ENCODE measurements around the gene GABRR1. TPM values are rescaled to one million over a fixed set of nuclear protein-coding genes. Genes with fewer than 3 reads are reported as not detected.

The GABRR1 gene
- polyA plus RNA-seq, 6 donors from 2014 or later = not detected

DNA sequence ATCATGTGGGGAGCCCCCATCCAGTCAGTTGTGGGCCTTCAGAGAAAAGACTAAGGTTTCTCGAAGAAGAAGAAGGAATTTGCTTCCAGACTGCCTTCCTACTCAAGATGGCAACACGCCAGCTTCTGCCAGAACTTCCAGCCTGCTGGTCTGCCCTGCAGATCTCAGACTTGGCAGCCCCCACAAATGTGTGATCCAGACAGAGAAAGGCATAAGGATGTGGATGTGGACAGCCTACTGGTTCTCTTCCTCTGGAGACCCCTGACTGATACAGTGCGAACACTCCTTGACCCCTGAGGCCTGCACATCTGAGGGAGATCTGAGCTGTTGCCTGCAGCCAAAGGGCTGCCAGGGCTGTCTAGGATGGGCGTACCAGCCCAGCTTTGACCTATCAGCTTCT lies 8.6 kb downstream of the GABRR1 start:
- H3K4me1 Mint-ChIP-seq = no peaks in the 10 kb centered on the region

DNA sequence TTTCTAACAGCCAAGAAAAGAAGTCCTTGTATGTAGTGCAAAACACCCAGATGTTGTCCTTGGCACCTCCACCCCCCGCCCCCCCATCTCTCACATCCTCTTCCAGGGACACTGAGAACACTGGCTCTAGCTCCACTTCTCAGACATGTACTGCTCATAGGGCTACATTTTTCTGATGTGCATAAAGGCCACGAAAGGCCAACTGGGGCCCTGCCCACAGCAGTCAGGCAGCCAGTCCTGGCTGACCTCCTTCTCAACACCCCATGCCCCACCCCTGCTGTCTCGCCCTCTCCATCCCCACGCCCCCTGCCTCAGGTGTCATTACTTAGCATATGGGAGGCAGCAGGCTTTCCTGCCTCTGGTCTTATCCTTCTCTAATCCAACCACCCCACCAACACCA lies 11.3 kb downstream of the GABRR1 start:
- ATAC-seq (ENCODE audit: low read depth in 2 of 2) (no peak), DNase-seq (no peak)
- peaks cover 0 to 14% (median 0%) of the 10 kb centered on the region in 3 donors for H3K27me3 Mint-ChIP-seq
- H3K9me3 Mint-ChIP-seq = peaks cover 0 to 2% (median 0%) of the 10 kb centered on the region in 7 donors
- H3K27ac Mint-ChIP-seq = peak overlapping the region in 1 of 6 donors; percentile 78
- no peaks in the 10 kb centered on the region for H3K36me3 Mint-ChIP-seq
- H3K4me1 Mint-ChIP-seq = no peaks in the 10 kb centered on the region
- no peak overlapping the region for H3K4me3 Mint-ChIP-seq

More for the DNA sequence above, 8.6 kb downstream of the GABRR1 start:
- no peak for DNase-seq
- no peaks in the 10 kb centered on the region for H3K36me3 Mint-ChIP-seq
- no peak overlapping the region for H3K27ac Mint-ChIP-seq
- peaks cover 0 to 30% (median 0%) of the 10 kb centered on the region in 3 donors for H3K27me3 Mint-ChIP-seq
- H3K4me3 Mint-ChIP-seq = no peak overlapping the region
- no peak for ATAC-seq (ENCODE audit: low read depth in 2 of 2)
- H3K9me3 Mint-ChIP-seq = peaks cover 0 to 3% (median 1%) of the 10 kb centered on the region in 7 donors

DNA sequence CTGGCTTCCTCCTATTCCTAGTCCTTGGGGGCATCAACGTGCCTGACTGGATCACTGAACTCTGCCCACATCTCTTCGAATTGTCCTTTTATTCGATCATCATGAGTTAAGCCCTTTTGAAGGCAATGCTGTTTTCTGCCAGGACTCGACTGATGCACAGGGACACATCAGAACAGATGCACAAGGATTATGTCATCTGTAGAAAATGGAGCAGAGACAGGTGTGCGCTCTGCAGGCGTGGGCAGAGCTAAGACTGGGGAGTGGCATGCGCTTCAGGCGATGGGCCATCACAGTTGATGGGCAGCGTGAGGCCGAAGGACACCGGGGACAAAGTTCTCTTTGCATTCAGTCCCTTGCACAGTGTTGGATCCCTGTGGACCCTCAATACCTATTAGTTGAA lies 13.1 kb downstream of the GABRR1 start:
- Mint-ChIP-seq H3K27ac (no peak overlapping the region), H3K27me3 (peaks cover 0 to 10% (median 0%) of the 10 kb centered on the region in 3 donors), H3K4me3 (no peak overlapping the region), H3K9me3 (peaks cover 0 to 2% (median 0%) of the 10 kb centered on the region in 7 donors), H3K36me3 (no peaks in the 10 kb centered on the region), H3K4me1 (no peaks in the 10 kb centered on the region)
- ATAC-seq (ENCODE audit: low read depth in 2 of 2) (no peak), DNase-seq (no peak)

DNA sequence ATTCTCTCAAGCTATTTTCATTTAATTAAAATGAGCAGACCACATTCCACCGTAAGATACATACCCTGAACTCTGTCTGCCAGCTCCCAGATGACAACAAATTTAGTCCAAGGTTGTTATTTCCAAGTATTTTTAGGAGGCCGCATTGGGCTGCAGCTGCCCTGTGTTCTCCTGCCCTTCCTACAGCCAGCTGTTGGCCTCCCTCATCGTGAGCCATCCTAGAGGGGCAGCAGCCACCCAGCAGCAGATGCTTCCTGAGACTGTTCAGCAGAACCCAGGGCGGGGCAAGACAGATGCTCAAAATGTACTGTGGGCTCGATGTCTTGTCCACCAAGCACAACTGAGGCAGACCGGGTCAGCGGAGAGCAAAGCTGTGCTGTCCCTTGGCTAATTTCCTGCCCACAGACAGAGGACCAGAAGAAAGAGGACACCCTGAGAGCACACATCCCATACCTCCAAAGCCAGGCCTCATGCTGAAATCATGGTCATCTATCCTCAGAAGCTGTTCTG lies 16.4 kb downstream of the GABRR1 start:
- ATAC-seq (ENCODE audit: low read depth in 2 of 2) (no peak), DNase-seq (no peak)
- Mint-ChIP-seq H3K27ac (no peak overlapping the region), H3K4me1 (no peaks in the 10 kb centered on the region), H3K27me3 (peaks cover 0 to 1% (median 0%) of the 10 kb centered on the region in 3 donors), H3K36me3 (no peaks in the 10 kb centered on the region), H3K4me3 (no peak overlapping the region), H3K9me3 (peaks cover 0 to 12% (median 2%) of the 10 kb centered on the region in 7 donors)

DNA sequence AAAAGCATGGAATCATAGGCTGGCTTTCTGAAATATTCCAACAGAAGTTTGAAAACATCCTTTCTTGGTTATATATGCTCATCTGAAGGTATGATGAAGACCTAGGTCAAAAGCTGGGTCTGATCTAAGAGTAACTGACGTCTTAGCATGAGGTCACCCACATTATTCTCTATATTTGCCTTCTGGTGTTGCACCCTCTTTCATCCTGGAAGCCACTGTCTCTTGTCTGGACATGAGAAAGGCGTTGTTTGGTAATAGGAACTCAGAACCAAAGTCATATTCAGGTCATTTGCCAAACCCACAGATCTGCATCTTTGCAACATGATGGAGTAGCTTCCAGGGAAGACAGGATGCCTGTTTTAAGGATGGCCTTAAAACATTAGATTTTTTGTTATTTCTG lies 17.6 kb downstream of the GABRR1 start:
- Mint-ChIP-seq H3K9me3 (peaks cover 5 to 24% (median 13%) of the 10 kb centered on the region in 7 donors), H3K4me3 (no peak overlapping the region), H3K4me1 (no peaks in the 10 kb centered on the region), H3K36me3 (peaks cover 0 to 7% of the 10 kb centered on the region in 2 donors), H3K27ac (no peak overlapping the region), H3K27me3 (no peaks in the 10 kb centered on the region)
- DNase-seq (no peak), ATAC-seq (ENCODE audit: low read depth in 2 of 2) (no peak)

DNA sequence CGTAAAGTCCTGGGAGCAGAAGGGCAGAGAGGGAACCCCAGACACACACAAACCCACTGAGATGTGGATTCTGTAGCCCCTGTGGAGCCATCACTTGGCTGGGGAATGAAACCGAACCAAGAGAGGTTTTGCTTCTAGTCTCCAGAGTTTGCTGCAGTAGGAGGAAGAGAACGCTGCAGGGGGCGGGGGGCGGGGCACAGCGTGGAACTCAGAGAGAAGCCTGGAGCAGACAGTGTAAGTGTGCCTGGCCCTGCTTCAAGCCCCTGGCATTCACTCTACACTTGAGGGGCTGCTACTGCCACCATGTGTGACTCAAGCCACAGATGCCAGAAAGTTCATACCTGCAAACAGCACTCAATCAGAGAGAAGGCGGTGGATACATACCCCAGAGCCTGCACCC lies 18.9 kb downstream of the GABRR1 start:
- Mint-ChIP-seq H3K36me3 (peaks cover 0 to 11% of the 10 kb centered on the region in 2 donors), H3K4me1 (no peaks in the 10 kb centered on the region), H3K27me3 (no peaks in the 10 kb centered on the region), H3K4me3 (no peak overlapping the region), H3K27ac (no peak overlapping the region), H3K9me3 (peaks cover 7 to 37% (median 25%) of the 10 kb centered on the region in 7 donors)
- ATAC-seq (ENCODE audit: low read depth in 2 of 2) (no peak), DNase-seq (no peak)

DNA sequence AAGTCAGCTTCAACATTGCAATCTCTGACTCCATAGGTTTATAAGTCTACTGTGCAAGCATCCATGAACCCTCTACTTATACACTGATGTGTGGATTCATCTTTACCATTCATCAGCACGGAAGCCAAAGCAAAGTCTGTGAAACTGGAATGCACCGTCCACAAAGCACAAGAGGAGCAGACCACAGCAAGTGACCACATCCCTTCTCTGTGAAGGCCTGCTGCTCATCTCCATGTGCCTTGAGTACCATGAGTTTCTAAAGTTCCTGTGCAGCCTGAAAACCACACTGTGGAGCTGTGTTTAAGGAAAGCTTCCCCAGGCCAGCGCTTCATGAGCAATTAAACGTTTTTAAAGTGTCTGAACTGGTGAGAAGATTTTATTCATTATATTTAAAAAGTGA lies 20.0 kb downstream of the GABRR1 start:
- peaks cover 12 to 42% (median 28%) of the 10 kb centered on the region in 7 donors for H3K9me3 Mint-ChIP-seq
- H3K27ac Mint-ChIP-seq = no peak overlapping the region
- H3K4me1 Mint-ChIP-seq = no peaks in the 10 kb centered on the region
- ATAC-seq (ENCODE audit: low read depth in 2 of 2) (no peak), DNase-seq (no peak)
- peaks cover 0 to 11% of the 10 kb centered on the region in 2 donors for H3K36me3 Mint-ChIP-seq
- H3K27me3 Mint-ChIP-seq = peaks cover 0 to 6% (median 5%) of the 10 kb centered on the region in 3 donors
- no peak overlapping the region for H3K4me3 Mint-ChIP-seq

DNA sequence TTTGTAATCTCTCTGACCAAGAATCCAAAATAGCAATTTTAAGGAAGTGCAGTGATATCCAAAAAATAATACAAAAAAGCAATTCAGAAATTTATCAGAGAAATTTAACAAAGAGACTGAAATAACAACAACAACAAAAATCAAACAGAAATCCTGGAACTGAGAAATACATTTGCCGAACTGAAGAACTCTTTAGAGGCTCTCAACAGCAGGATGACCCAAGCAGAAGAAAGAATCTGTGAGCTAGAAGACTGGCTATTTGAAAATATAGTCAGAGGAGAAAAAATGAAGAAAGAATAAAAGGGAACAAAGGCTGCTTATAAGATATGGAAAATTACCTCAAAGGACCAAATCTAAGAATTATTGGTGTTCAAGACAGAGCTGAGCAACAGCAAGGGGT lies 22.6 kb downstream of the GABRR1 start:
- no peak for DNase-seq
- ATAC-seq (ENCODE audit: low read depth in 2 of 2) = no peak
- H3K4me3 Mint-ChIP-seq = no peak overlapping the region
- H3K9me3 Mint-ChIP-seq = peaks cover 12 to 42% (median 28%) of the 10 kb centered on the region in 7 donors
- peaks cover 0 to 9% (median 6%) of the 10 kb centered on the region in 3 donors for H3K27me3 Mint-ChIP-seq
- H3K36me3 Mint-ChIP-seq = peaks cover 0 to 11% of the 10 kb centered on the region in 2 donors
- no peak overlapping the region for H3K27ac Mint-ChIP-seq
- H3K4me1 Mint-ChIP-seq = no peaks in the 10 kb centered on the region

DNA sequence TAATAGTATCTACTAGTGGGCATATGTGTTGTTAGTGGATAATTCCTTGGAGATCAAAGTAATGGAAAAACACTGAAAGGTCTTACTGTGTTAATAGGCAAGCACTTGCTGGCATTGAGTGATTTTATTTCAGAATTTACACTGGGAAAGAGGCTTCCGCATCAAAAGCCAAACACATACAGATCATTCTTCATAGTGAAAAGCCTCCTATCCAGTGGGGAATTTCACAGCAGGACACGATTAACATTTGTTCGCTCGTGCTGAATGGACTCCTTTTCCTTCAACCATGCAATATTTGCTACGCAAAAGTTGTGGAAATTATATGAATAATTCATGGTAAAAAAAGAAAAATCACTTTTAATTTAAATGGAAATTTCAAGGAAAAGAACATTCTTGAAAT lies 26.4 kb downstream of the GABRR1 start:
- peaks cover 0 to 11% of the 10 kb centered on the region in 2 donors for H3K36me3 Mint-ChIP-seq
- no peak for DNase-seq
- H3K4me3 Mint-ChIP-seq = no peak overlapping the region
- peaks cover 12 to 30% (median 23%) of the 10 kb centered on the region in 7 donors for H3K9me3 Mint-ChIP-seq
- no peak overlapping the region for H3K27ac Mint-ChIP-seq
- peaks cover 0 to 9% (median 6%) of the 10 kb centered on the region in 3 donors for H3K27me3 Mint-ChIP-seq
- no peaks in the 10 kb centered on the region for H3K4me1 Mint-ChIP-seq
- ATAC-seq (ENCODE audit: low read depth in 2 of 2) = no peak

DNA sequence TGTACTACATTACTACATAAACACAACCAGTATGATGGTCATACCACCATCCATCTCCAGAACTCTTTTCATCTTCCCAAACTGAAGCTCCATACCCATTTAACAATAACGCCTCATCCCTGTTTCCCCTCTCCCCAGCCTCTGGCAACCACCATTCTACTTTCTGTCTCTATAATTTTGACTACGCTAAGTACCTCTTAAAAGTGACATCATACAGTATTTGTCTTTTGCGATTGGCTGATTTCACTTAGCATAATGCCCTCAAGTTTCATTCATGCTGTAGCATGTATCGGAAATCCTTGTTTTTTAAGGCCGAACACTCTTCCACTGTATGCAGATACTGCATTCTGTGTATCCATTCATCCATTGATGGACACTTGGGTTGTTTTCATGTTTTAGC lies 29.7 kb downstream of the GABRR1 start:
- DNase-seq (no peak), ATAC-seq (ENCODE audit: low read depth in 2 of 2) (no peak)
- H3K9me3 Mint-ChIP-seq = no peaks in the 10 kb centered on the region
- H3K27ac Mint-ChIP-seq = no peak overlapping the region
- H3K4me3 Mint-ChIP-seq = no peak overlapping the region
- peaks cover 4 to 8% (median 6%) of the 10 kb centered on the region in 3 donors for H3K27me3 Mint-ChIP-seq
- no peaks in the 10 kb centered on the region for H3K36me3 Mint-ChIP-seq
- no peaks in the 10 kb centered on the region for H3K4me1 Mint-ChIP-seq

DNA sequence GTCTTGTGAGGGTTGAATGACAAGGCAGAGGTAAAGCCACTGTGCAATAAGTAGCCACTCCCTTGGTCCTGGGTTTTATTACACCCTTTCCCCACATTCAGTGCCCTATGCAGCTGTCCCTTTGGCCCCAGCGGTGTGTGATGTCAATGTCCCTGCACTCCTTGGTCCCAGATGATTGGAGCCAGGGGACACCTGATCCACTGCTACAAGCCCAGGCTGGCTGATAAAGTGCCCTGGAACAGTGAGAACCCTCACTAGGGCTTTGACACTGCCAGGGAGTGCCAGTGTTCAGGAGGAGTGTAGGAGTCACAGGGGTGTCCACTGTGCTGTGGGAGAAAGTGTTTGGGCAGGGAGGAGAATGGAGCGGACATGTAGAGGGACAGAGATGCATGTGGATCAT lies 30.4 kb downstream of the GABRR1 start:
- ATAC-seq (ENCODE audit: low read depth in 2 of 2) = no peak
- H3K27me3 Mint-ChIP-seq = peaks cover 4 to 8% (median 4%) of the 10 kb centered on the region in 3 donors
- no peaks in the 10 kb centered on the region for H3K4me1 Mint-ChIP-seq

DNA sequence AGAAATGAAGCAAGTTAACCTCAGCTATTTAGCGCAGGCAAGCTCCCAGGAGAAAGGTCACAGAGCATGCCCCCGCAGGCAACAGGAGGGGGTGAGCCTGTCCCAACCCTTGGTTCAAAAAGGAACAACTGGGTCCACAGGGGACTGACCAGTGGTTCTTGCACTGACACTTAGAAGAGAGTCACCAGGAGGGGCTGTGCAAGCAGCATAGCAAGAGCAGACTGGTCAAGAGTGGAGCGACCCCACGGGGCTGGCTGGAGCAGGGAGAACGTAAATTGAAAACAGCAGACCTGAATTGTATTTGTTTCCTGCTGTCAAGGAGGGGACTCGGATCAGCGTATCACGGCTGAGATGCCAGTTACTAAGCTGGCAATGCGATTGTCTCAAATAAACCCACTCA lies 32.8 kb downstream of the GABRR1 start:
- Mint-ChIP-seq H3K4me3 (no peak overlapping the region), H3K27ac (peak overlapping the region in 1 of 6 donors; percentile 47), H3K4me1 (no peaks in the 10 kb centered on the region), H3K27me3 (peaks cover 8 to 17% (median 8%) of the 10 kb centered on the region in 3 donors), H3K9me3 (peaks cover 0 to 1% (median 0%) of the 10 kb centered on the region in 7 donors), H3K36me3 (no peaks in the 10 kb centered on the region)
- ATAC-seq (ENCODE audit: low read depth in 2 of 2) = no peak
- no peak for DNase-seq

More for the DNA sequence above, 30.4 kb downstream of the GABRR1 start:
- Mint-ChIP-seq H3K4me3 (no peak overlapping the region), H3K36me3 (no peaks in the 10 kb centered on the region), H3K27ac (no peak overlapping the region), H3K9me3 (no peaks in the 10 kb centered on the region)
- DNase-seq = no peak

DNA sequence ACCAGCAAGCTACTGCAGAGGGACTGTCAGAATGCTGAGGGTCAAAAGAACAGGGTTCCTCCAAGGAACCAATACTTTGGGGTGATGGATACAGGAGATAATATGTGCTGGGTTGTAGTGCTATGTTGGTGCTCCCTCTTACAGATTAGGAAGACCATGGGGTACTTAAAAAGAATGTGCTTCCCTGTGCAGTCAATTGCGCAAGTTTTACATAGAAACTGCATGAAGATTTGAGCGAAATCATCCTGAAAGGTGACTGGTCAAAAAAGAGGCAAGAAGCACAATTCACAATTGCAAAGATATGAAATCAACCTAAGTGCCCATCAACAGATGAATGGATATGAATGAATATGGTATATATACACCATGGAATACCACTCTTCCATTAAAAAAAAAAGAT lies 33.9 kb downstream of the GABRR1 start:
- Mint-ChIP-seq H3K9me3 (peaks cover 0 to 1% (median 0%) of the 10 kb centered on the region in 7 donors), H3K4me1 (no peaks in the 10 kb centered on the region), H3K4me3 (no peak overlapping the region), H3K27ac (no peak overlapping the region), H3K27me3 (peaks cover 8 to 17% (median 8%) of the 10 kb centered on the region in 3 donors), H3K36me3 (no peaks in the 10 kb centered on the region)
- no peak for DNase-seq
- no peak for ATAC-seq (ENCODE audit: low read depth in 2 of 2)

DNA sequence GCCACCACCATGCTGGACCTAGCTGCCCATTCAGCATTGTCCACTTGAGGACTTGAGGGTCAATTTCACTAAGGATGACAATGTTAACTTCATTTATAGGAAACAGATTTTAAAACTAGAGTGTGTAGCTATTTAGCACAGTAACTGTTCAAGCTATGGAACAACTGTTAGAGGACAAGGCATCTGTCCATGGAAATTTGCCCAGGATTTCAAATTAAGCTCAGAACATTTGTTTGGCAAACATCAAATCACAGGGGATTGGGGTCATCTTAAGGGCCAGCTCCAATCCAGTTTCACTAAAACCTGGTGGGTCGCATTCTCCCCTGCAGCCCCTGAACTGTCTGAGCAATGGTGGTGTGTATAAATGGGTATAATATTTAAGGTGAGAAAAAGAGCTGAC lies 36.2 kb downstream of the GABRR1 start:
- Mint-ChIP-seq H3K4me1 (no peaks in the 10 kb centered on the region), H3K9me3 (peaks cover 0 to 1% (median 0%) of the 10 kb centered on the region in 7 donors), H3K4me3 (no peak overlapping the region), H3K27ac (no peak overlapping the region), H3K27me3 (peaks cover 8 to 17% (median 8%) of the 10 kb centered on the region in 3 donors), H3K36me3 (no peaks in the 10 kb centered on the region)
- DNase-seq (no peak), ATAC-seq (ENCODE audit: low read depth in 2 of 2) (no peak)
